ENCODE measurements around the gene HSBP1L1. TPM values are rescaled to one million over a fixed set of nuclear protein-coding genes. Genes with fewer than 3 reads are reported as not detected.

The HSBP1L1 gene
- total and polyA plus RNA-seq, 2 experiments from 2014 or later, result 1.8 to 3.7 TPM

- peaks cover 9% of the 10 kb centered on the region for H3K9me3 Mint-ChIP-seq
- ATAC-seq (no peak), DNase-seq (ENCODE audit: low spot score) (no peak)
- H3K4me3 Mint-ChIP-seq, result no peak overlapping the region
- peaks cover 9% of the 10 kb centered on the region for H3K4me1 Mint-ChIP-seq
- H3K36me3 Mint-ChIP-seq (ENCODE audit: low read depth), result peaks cover 4% of the 10 kb centered on the region
- H3K27me3 Mint-ChIP-seq (ENCODE audit: insufficient read depth, low read depth, poor library complexity), result peaks cover 16% of the 10 kb centered on the region
- H3K27ac Mint-ChIP-seq, result no peak overlapping the region
- Histone ChIP-seq H2AFZ (no peak overlapping the region), H3K9me2 (ENCODE audit: insufficient read depth) (no peaks in the 10 kb centered on the region), H3K27me3 (ENCODE audit: insufficient read depth) (no peaks in the 10 kb centered on the region), H4K20me1 (replicated peaks; ENCODE audit: insufficient read depth) (no peaks in the 10 kb centered on the region), H3K27ac (ENCODE audit: low read depth) (no peak overlapping the region), H3K4me1 (ENCODE audit: insufficient read depth) (no peaks in the 10 kb centered on the region), H3K79me2 (replicated peaks; ENCODE audit: insufficient read depth) (no peaks in the 10 kb centered on the region), H3F3A (replicated peaks; ENCODE audit: low read depth) (no peaks in the 10 kb centered on the region), H3K4me3 (no peak overlapping the region), H3K36me3 (ENCODE audit: insufficient read depth) (no peaks in the 10 kb centered on the region), H3K4me2 (no peak overlapping the region)
- TF ChIP-seq ZNF331 (CRISPR knock-in tag; IDR thresholded peaks at IDR 0.05; ENCODE audit: low read depth) (no peak), JUNB (IDR thresholded peaks at IDR 0.05; ENCODE audit: unreplicated experiment) (no peak), ZNF462 (CRISPR knock-in tag; IDR thresholded peaks at IDR 0.05) (no peak), EZH2 (IDR thresholded peaks at IDR 0.05; ENCODE audit: low read depth, unreplicated experiment) (no peak), ZNF114 (CRISPR knock-in tag; IDR thresholded peaks at IDR 0.05) (no peak), NANOG (IDR thresholded peaks at IDR 0.05; ENCODE audit: borderline replicate concordance) (no peak), CREB1 (CRISPR knock-in tag; IDR thresholded peaks at IDR 0.05; ENCODE audit: low read depth) (no peak), ETS1 (IDR thresholded peaks at IDR 0.05) (no peak), STAT1 (IDR thresholded peaks at IDR 0.05; ENCODE audit: unreplicated experiment) (no peak), POLR2AphosphoS5 (IDR thresholded peaks at IDR 0.05; ENCODE audit: low read depth) (no peak), REST (IDR thresholded peaks at IDR 0.05; ENCODE audit: unreplicated experiment) (no peak)
Measured at GRCh38 chr18:79917853-79918614, 46.4 kb upstream of the HSBP1L1 start.

All from GM23338 (cell line).